ENCODE results near the gene PUS10. TPM values are rescaled to one million over a fixed set of nuclear protein-coding genes. Genes with fewer than 3 reads are reported as not detected.

The PUS10 gene
- total RNA-seq, 2 donors from 2014 or later, result 5.1 to 5.7 TPM

- peaks cover 11% of the 10 kb centered on the region for H3K4me1 Mint-ChIP-seq
- no peak overlapping the region for H3K27ac Mint-ChIP-seq
- ATAC-seq (replicated peaks), result no peak
- peak overlapping the region; percentile 26 for H3K4me3 Mint-ChIP-seq
- H3K36me3 Mint-ChIP-seq (ENCODE audit: low read depth), result no peaks in the 10 kb centered on the region
- no peaks in the 10 kb centered on the region for H3K9me3 Mint-ChIP-seq
- H3K27me3 Mint-ChIP-seq, result no peaks in the 10 kb centered on the region
These were observed 45.0 kb downstream of the PUS10 start for GRCh38 chr2:60972889-60973656.

- H3K27me3 Mint-ChIP-seq, result no peaks in the 10 kb centered on the region
- H3K4me3 Mint-ChIP-seq, result peak overlapping the region; percentile 40
- peak overlapping the region; percentile 8 for H3K27ac Mint-ChIP-seq
- H3K9me3 Mint-ChIP-seq, result no peaks in the 10 kb centered on the region
- ATAC-seq (replicated peaks), result no peak
- peaks cover 8% of the 10 kb centered on the region for H3K4me1 Mint-ChIP-seq
- no peaks in the 10 kb centered on the region for H3K36me3 Mint-ChIP-seq (ENCODE audit: low read depth)
These were observed 51.3 kb downstream of the PUS10 start for GRCh38 chr2:60966507-60967405.

- Mint-ChIP-seq H3K27ac (peak overlapping the region; percentile 73), H3K9me3 (no peaks in the 10 kb centered on the region), H3K27me3 (no peaks in the 10 kb centered on the region), H3K36me3 (ENCODE audit: low read depth) (no peaks in the 10 kb centered on the region), H3K4me3 (peak overlapping the region; percentile 34), H3K4me1 (peaks cover 8% of the 10 kb centered on the region)
- no peak for ATAC-seq (replicated peaks)
These were observed 52.6 kb downstream of the PUS10 start for GRCh38 chr2:60965499-60965785.

GRCh38 chr2:60964651-60965498 lies 53.2 kb downstream of the PUS10 start:
- peaks cover 8% of the 10 kb centered on the region for H3K4me1 Mint-ChIP-seq
- H3K4me3 Mint-ChIP-seq, result peak overlapping the region; percentile 34
- no peaks in the 10 kb centered on the region for H3K9me3 Mint-ChIP-seq
- no peaks in the 10 kb centered on the region for H3K36me3 Mint-ChIP-seq (ENCODE audit: low read depth)
- peak overlapping the region; percentile 73 for H3K27ac Mint-ChIP-seq
- ATAC-seq (replicated peaks), result no peak
- no peaks in the 10 kb centered on the region for H3K27me3 Mint-ChIP-seq

- Mint-ChIP-seq H3K4me3 (no peak overlapping the region), H3K27me3 (no peaks in the 10 kb centered on the region), H3K9me3 (no peaks in the 10 kb centered on the region), H3K4me1 (peaks cover 8% of the 10 kb centered on the region), H3K27ac (no peak overlapping the region), H3K36me3 (ENCODE audit: low read depth) (no peaks in the 10 kb centered on the region)
- no peak for ATAC-seq (replicated peaks)
These were observed 54.9 kb downstream of the PUS10 start for GRCh38 chr2:60963190-60963589.

- no peaks in the 10 kb centered on the region for H3K36me3 Mint-ChIP-seq (ENCODE audit: low read depth)
- H3K27me3 Mint-ChIP-seq, result no peaks in the 10 kb centered on the region
- no peak overlapping the region for H3K4me3 Mint-ChIP-seq
- H3K9me3 Mint-ChIP-seq, result no peaks in the 10 kb centered on the region
- peaks cover 8% of the 10 kb centered on the region for H3K4me1 Mint-ChIP-seq
- ATAC-seq (replicated peaks), result no peak
- no peak overlapping the region for H3K27ac Mint-ChIP-seq
These were observed 55.5 kb downstream of the PUS10 start for GRCh38 chr2:60962528-60962927.

- no peak overlapping the region for H3K4me3 Mint-ChIP-seq
- no peaks in the 10 kb centered on the region for H3K27me3 Mint-ChIP-seq
- no peak overlapping the region for H3K27ac Mint-ChIP-seq
- H3K36me3 Mint-ChIP-seq (ENCODE audit: low read depth), result no peaks in the 10 kb centered on the region
- no peaks in the 10 kb centered on the region for H3K9me3 Mint-ChIP-seq
- H3K4me1 Mint-ChIP-seq, result peaks cover 4% of the 10 kb centered on the region
- no peak for ATAC-seq (replicated peaks)
These were observed 56.6 kb downstream of the PUS10 start for GRCh38 chr2:60961457-60961856.

- no peaks in the 10 kb centered on the region for H3K27me3 Mint-ChIP-seq
These were observed 57.3 kb downstream of the PUS10 start for GRCh38 chr2:60960706-60961105.

GRCh38 chr2:60959501-60959900 lies 58.6 kb downstream of the PUS10 start:
- ATAC-seq (replicated peaks), result no peak
- no peaks in the 10 kb centered on the region for H3K36me3 Mint-ChIP-seq (ENCODE audit: low read depth)
- no peaks in the 10 kb centered on the region for H3K4me1 Mint-ChIP-seq
- H3K27me3 Mint-ChIP-seq, result no peaks in the 10 kb centered on the region
- H3K27ac Mint-ChIP-seq, result no peak overlapping the region
- no peaks in the 10 kb centered on the region for H3K9me3 Mint-ChIP-seq
- no peak overlapping the region for H3K4me3 Mint-ChIP-seq

More at GRCh38 chr2:60960706-60961105, 57.3 kb downstream of the PUS10 start:
- no peaks in the 10 kb centered on the region for H3K36me3 Mint-ChIP-seq (ENCODE audit: low read depth)
- no peaks in the 10 kb centered on the region for H3K9me3 Mint-ChIP-seq
- H3K27ac Mint-ChIP-seq, result no peak overlapping the region
- H3K4me3 Mint-ChIP-seq, result no peak overlapping the region
- no peaks in the 10 kb centered on the region for H3K4me1 Mint-ChIP-seq
- no peak for ATAC-seq (replicated peaks)

GRCh38 chr2:60958800-60959199 lies 59.3 kb downstream of the PUS10 start:
- Mint-ChIP-seq H3K27ac (no peak overlapping the region), H3K27me3 (no peaks in the 10 kb centered on the region), H3K4me3 (no peak overlapping the region), H3K4me1 (no peaks in the 10 kb centered on the region), H3K36me3 (ENCODE audit: low read depth) (peaks cover 6% of the 10 kb centered on the region), H3K9me3 (no peaks in the 10 kb centered on the region)
- no peak for ATAC-seq (replicated peaks)

GRCh38 chr2:60958361-60958760 lies 59.7 kb downstream of the PUS10 start:
- ATAC-seq (replicated peaks), result no peak

GRCh38 chr2:60957643-60958042 lies 60.4 kb downstream of the PUS10 start:
- no peak overlapping the region for H3K4me3 Mint-ChIP-seq
- H3K9me3 Mint-ChIP-seq, result no peaks in the 10 kb centered on the region
- ATAC-seq (replicated peaks), result no peak
- no peaks in the 10 kb centered on the region for H3K4me1 Mint-ChIP-seq
- H3K27ac Mint-ChIP-seq, result no peak overlapping the region
- no peaks in the 10 kb centered on the region for H3K27me3 Mint-ChIP-seq
- peaks cover 15% of the 10 kb centered on the region for H3K36me3 Mint-ChIP-seq (ENCODE audit: low read depth)

More at GRCh38 chr2:60958361-60958760, 59.7 kb downstream of the PUS10 start:
- no peaks in the 10 kb centered on the region for H3K4me1 Mint-ChIP-seq
- peaks cover 10% of the 10 kb centered on the region for H3K36me3 Mint-ChIP-seq (ENCODE audit: low read depth)
- no peaks in the 10 kb centered on the region for H3K9me3 Mint-ChIP-seq
- H3K27me3 Mint-ChIP-seq, result no peaks in the 10 kb centered on the region
- no peak overlapping the region for H3K27ac Mint-ChIP-seq
- no peak overlapping the region for H3K4me3 Mint-ChIP-seq

GRCh38 chr2:60957224-60957623 lies 60.8 kb downstream of the PUS10 start:
- no peaks in the 10 kb centered on the region for H3K27me3 Mint-ChIP-seq
- H3K36me3 Mint-ChIP-seq (ENCODE audit: low read depth), result peaks cover 15% of the 10 kb centered on the region
- no peaks in the 10 kb centered on the region for H3K9me3 Mint-ChIP-seq
- H3K4me1 Mint-ChIP-seq, result no peaks in the 10 kb centered on the region
- no peak overlapping the region for H3K4me3 Mint-ChIP-seq
- no peak for ATAC-seq (replicated peaks)
- H3K27ac Mint-ChIP-seq, result no peak overlapping the region

GRCh38 chr2:60954139-60954538 lies 63.9 kb downstream of the PUS10 start:
- no peak overlapping the region for H3K27ac Mint-ChIP-seq
- ATAC-seq (replicated peaks), result no peak
- peaks cover 15% of the 10 kb centered on the region for H3K36me3 Mint-ChIP-seq (ENCODE audit: low read depth)
- no peaks in the 10 kb centered on the region for H3K27me3 Mint-ChIP-seq
- no peaks in the 10 kb centered on the region for H3K4me1 Mint-ChIP-seq
- H3K4me3 Mint-ChIP-seq, result no peak overlapping the region
- H3K9me3 Mint-ChIP-seq, result no peaks in the 10 kb centered on the region
